ENCODE data around the gene PTRH1.

The PTRH1 gene

GRCh38 chr9:127697575-127697974 is 17.9 kb downstream of the PTRH1 start:
- no peak for DNase-seq (ENCODE audit: low read depth in 4 of 4, low spot score in 1 of 4)

- no peak for DNase-seq (ENCODE audit: low read depth in 4 of 4, low spot score in 1 of 4)
These were observed 20.4 kb downstream of the PTRH1 start for GRCh38 chr9:127694890-127695720.

GRCh38 chr9:127693697-127694096 is 21.8 kb downstream of the PTRH1 start:
- no peak for DNase-seq (ENCODE audit: low read depth in 4 of 4, low spot score in 1 of 4)

GRCh38 chr9:127693143-127693542 is 22.3 kb downstream of the PTRH1 start:
- DNase-seq (ENCODE audit: low read depth in 4 of 4, low spot score in 1 of 4): no peak

- DNase-seq (ENCODE audit: low read depth in 4 of 4, low spot score in 1 of 4): no peak
These were observed 23.4 kb downstream of the PTRH1 start for GRCh38 chr9:127692071-127692470.

- no peak for DNase-seq (ENCODE audit: low read depth in 4 of 4, low spot score in 1 of 4)
These were observed 24.7 kb downstream of the PTRH1 start for GRCh38 chr9:127690735-127691134.

GRCh38 chr9:127689329-127690000 is 26.0 kb downstream of the PTRH1 start:
- DNase-seq (ENCODE audit: low read depth in 4 of 4, low spot score in 1 of 4): no peak

GRCh38 chr9:127686461-127687393 is 28.7 kb downstream of the PTRH1 start:
- no peak for DNase-seq (ENCODE audit: low read depth in 4 of 4, low spot score in 1 of 4)

- no peak for DNase-seq (ENCODE audit: low read depth in 4 of 4, low spot score in 1 of 4)
These were observed 30.9 kb downstream of the PTRH1 start for GRCh38 chr9:127684576-127684975.

- DNase-seq (ENCODE audit: low read depth in 4 of 4, low spot score in 1 of 4): no peak
These were observed 31.7 kb downstream of the PTRH1 start for GRCh38 chr9:127683723-127684122.

GRCh38 chr9:127682351-127683136 is 32.9 kb downstream of the PTRH1 start:
- DNase-seq (ENCODE audit: low read depth in 4 of 4, low spot score in 1 of 4): no peak

- no peak for DNase-seq (ENCODE audit: low read depth in 4 of 4, low spot score in 1 of 4)
These were observed 34.6 kb downstream of the PTRH1 start for GRCh38 chr9:127680846-127681245.

GRCh38 chr9:127680226-127680625 is 35.2 kb downstream of the PTRH1 start:
- no peak for DNase-seq (ENCODE audit: low read depth in 4 of 4, low spot score in 1 of 4)

GRCh38 chr9:127679506-127679905 is 36.0 kb downstream of the PTRH1 start:
- no peak for DNase-seq (ENCODE audit: low read depth in 4 of 4, low spot score in 1 of 4)

- DNase-seq (ENCODE audit: low read depth in 4 of 4, low spot score in 1 of 4): no peak
These were observed 38.8 kb downstream of the PTRH1 start for GRCh38 chr9:127676638-127677037.

GRCh38 chr9:127673234-127673633 is 42.2 kb downstream of the PTRH1 start:
- DNase-seq (ENCODE audit: low read depth in 4 of 4, low spot score in 1 of 4): no peak

GRCh38 chr9:127667906-127668305 is 47.6 kb downstream of the PTRH1 start:
- DNase-seq (ENCODE audit: low read depth in 4 of 4, low spot score in 1 of 4): no peak

GRCh38 chr9:127667127-127667844 is 48.2 kb downstream of the PTRH1 start:
- no peak for DNase-seq (ENCODE audit: low read depth in 4 of 4, low spot score in 1 of 4)

- DNase-seq (ENCODE audit: low read depth in 4 of 4, low spot score in 1 of 4): no peak
These were observed 50.6 kb downstream of the PTRH1 start for GRCh38 chr9:127664678-127665507.
